A549 (cell line): ENCODE data around the gene EPS8L1. TPM values are rescaled to one million over a fixed set of nuclear protein-coding genes. Genes with fewer than 3 reads are reported as not detected.

ENCODE experiments used
- ATAC-seq, 2 experiments: fragments of 200-7000 bp in 1 of 2; fragments of >200 bp in 1 of 2; cut with Nextera tagmentation in 1 of 2; cut with Tn5 transposase in 1 of 2; 3 replicates each; pipeline versions ENCODE4 v1.8.0 to v1.9.1; 2018 to 2020; ENCODE audit warnings: mild to moderate bottlenecking in 1 of 2, moderate library complexity in 1 of 2
- CTCF ChIA-PET: fragments of 300-600 bp; sonication (Branson Sonifier 250); formaldehyde crosslinking; extraction: SDS; loops from one replicate; lab custom pipeline; 2021; ENCODE audit warnings: antibody characterized with exemption, inconsistent platforms; lab: Yijun Ruan, JAX
- POLR2A ChIA-PET: fragments of 350-600 bp; formaldehyde crosslinking; extraction: SDS; loops from one replicate; lab custom pipeline; 2021; ENCODE audit warnings: antibody characterized with exemption, inconsistent platforms; lab: Yijun Ruan, JAX
- DNase-seq, 2 experiments: peaks; one replicate each; pipeline versions ENCODE4 v3.0.0 to v3.0.0-alpha.2; 2011 to 2016; ENCODE audit warnings: low read depth in 1 of 2, low spot score in 1 of 2
- FAIRE-seq: peaks from 2 replicates; lab custom pipeline; 2011; peaks lifted over from hg19 to GRCh38; lab: Jason Lieb, UNC
- H3K27ac ChIP-seq, 2 experiments: fragments of >200 bp; sonication (Bioruptor Twin); formaldehyde crosslinking; 3 replicates each; pipeline ENCODE4 v1.5.1; 2016 to 2017
- H3K4me1 ChIP-seq: fragments of >200 bp; sonication (Bioruptor Twin); formaldehyde crosslinking; 3 replicates; pipeline ENCODE4 v1.6.1; 2016
- H3K4me2 ChIP-seq: fragments of >200 bp; sonication (Bioruptor Twin); formaldehyde crosslinking; 3 replicates; pipeline ENCODE4 v1.6.1; 2016
- H3K4me3 ChIP-seq: fragments of >200 bp; sonication (Bioruptor Twin); formaldehyde crosslinking; 3 replicates; pipeline ENCODE4 v1.5.1; 2016
- H3K9me3 ChIP-seq: fragments of >200 bp; sonication (Bioruptor Twin); formaldehyde crosslinking; 3 replicates; pipeline ENCODE4 v1.6.1; 2016
- CBX8 ChIP-seq: fragments of 200-600 bp; sonication (generic); IDR thresholded peaks from 2 replicates; pipeline ENCODE4 v1.6.1; 2016
- EHMT2 ChIP-seq: fragments of 200-600 bp; sonication (generic); IDR thresholded peaks from 2 replicates; pipeline ENCODE4 v1.6.1; 2016; ENCODE audit warnings: antibody characterized with exemption, low read depth, mild to moderate bottlenecking, moderate library complexity
- FOSL2 ChIP-seq, 2 experiments: fragments of 450-650 bp in 1 of 2; fragments of >200 bp in 1 of 2; sonication (Bioruptor Twin) in 1 of 2; formaldehyde crosslinking; IDR thresholded peaks; 2 replicates each; pipeline versions ENCODE4 v1.5.0 to v1.6.1; 2016 to 2020; ENCODE audit warnings: mild to moderate bottlenecking in 1 of 2, moderate library complexity in 1 of 2
- FOXS1 ChIP-seq: fragments of 250-450 bp; sonication (Bioruptor Pico); IDR thresholded peaks from 2 replicates; pipeline ENCODE4 v1.5.0; 2020; ENCODE audit warnings: mild to moderate bottlenecking, moderate library complexity
- HOXB5 ChIP-seq: fragments of 250-450 bp; sonication (Bioruptor Pico); IDR thresholded peaks from 2 replicates; pipeline ENCODE4 v1.5.0; 2020; ENCODE audit warnings: mild to moderate bottlenecking, moderate library complexity
- JUNB ChIP-seq: fragments of >200 bp; sonication (Bioruptor Twin); formaldehyde crosslinking; IDR thresholded peaks from 2 replicates; pipeline ENCODE4 v1.6.1; 2016
- KDM1A ChIP-seq: fragments of 200-600 bp; sonication (generic); IDR thresholded peaks from 2 replicates; pipeline ENCODE4 v1.6.1; 2016; ENCODE audit warnings: low read depth, mild to moderate bottlenecking
- MAFK ChIP-seq: fragments of 450-650 bp; IDR thresholded peaks from 2 replicates; pipeline ENCODE4 v1.6.1; 2014; ENCODE audit not compliant: partially characterized antibody
- MYC ChIP-seq: IDR thresholded peaks from 2 replicates; pipeline ENCODE4 v1.6.1; 2012; ENCODE audit warnings: mild to moderate bottlenecking, inconsistent platforms, low read length, improper control_type of control experiment, borderline replicate concordance
- NFE2L2 ChIP-seq: fragments of 150-350 bp; conservative IDR thresholded peaks from 2 replicates; pipeline ENCODE4 v1.6.1; 2014; ENCODE audit warnings: low read length
- PHF8 ChIP-seq: fragments of 200-600 bp; sonication (generic); IDR thresholded peaks from 2 replicates; pipeline ENCODE4 v1.6.1; 2016; ENCODE audit warnings: low read depth, mild to moderate bottlenecking, antibody characterized with exemption, moderate library complexity, borderline replicate concordance
- POLR2A ChIP-seq: IDR thresholded peaks from 2 replicates; pipeline ENCODE4 v1.6.1; 2012; ENCODE audit warnings: mild to moderate bottlenecking, low read length
- RARB ChIP-seq: fragments of 250-450 bp; sonication (Bioruptor Pico); IDR thresholded peaks from 2 replicates; pipeline ENCODE4 v1.8.0; 2021; ENCODE audit warnings: mild to moderate bottlenecking, moderate library complexity
- RCOR1 ChIP-seq: fragments of 150-350 bp; IDR thresholded peaks from 2 replicates; pipeline ENCODE4 v1.6.1; 2014; ENCODE audit warnings: antibody characterized with exemption, low read length, low read depth
- SMC3 ChIP-seq: fragments of >200 bp; sonication (Bioruptor Twin); formaldehyde crosslinking; IDR thresholded peaks from 3 replicates; pipeline ENCODE4 v1.6.1; 2018; ENCODE audit warnings: inconsistent platforms
- SREBF2 ChIP-seq: fragments of 450-650 bp; IDR thresholded peaks from 2 replicates; pipeline ENCODE4 v1.6.1; 2014; ENCODE audit warnings: mild to moderate bottlenecking, moderate library complexity
- ZC3H11A ChIP-seq: fragments of 450-650 bp; IDR thresholded peaks from 2 replicates; pipeline ENCODE4 v1.6.1; 2014; ENCODE audit warnings: antibody characterized with exemption, mild to moderate bottlenecking
- ZSCAN20 ChIP-seq: fragments of 250-450 bp; sonication (Bioruptor Pico); IDR thresholded peaks from 2 replicates; pipeline ENCODE4 v1.8.0; 2022; ENCODE audit warnings: mild to moderate bottlenecking, moderate library complexity
- WGBS: methylation state at CpG from one replicate; pipeline ENCODE4 v1.1.6; 2017; ENCODE audit errors: missing lambda C conversion rate; 5-methylcytosine and 5-hydroxymethylcytosine counted together
- polyA plus RNA-seq, 4 experiments: library from polyadenylated mRNA; depleted of rRNA in 3 of 4; stranded (reverse); fragments of >200 nt; fragmentation: RNase III in 1 of 4; extraction: RNeasy Plus Mini Kit Qiagen cat#74134 plus additional on column Dnase treatment in 1 of 4; gene quantifications; 2 replicates in 3 of 4; 3 replicates in 1 of 4; pipeline ENCODE4 v1.2.3, GENCODE V29; 2011 to 2017
- TF ChIP-seq, protein P1 (sequence below): IDR thresholded peaks from 2 replicates; pipeline ENCODE4 v1.6.1; 2012
- TF ChIP-seq, protein P2 (sequence below): fragments of >200 bp; sonication (Bioruptor Twin); formaldehyde crosslinking; IDR thresholded peaks from 2 replicates; pipeline ENCODE4 v1.6.1; 2016

The EPS8L1 gene
- polyA plus RNA-seq, 2 of the 4 experiments (the other 2 are of a cell fraction), result 3.7 to 3.8 TPM

DNA sequence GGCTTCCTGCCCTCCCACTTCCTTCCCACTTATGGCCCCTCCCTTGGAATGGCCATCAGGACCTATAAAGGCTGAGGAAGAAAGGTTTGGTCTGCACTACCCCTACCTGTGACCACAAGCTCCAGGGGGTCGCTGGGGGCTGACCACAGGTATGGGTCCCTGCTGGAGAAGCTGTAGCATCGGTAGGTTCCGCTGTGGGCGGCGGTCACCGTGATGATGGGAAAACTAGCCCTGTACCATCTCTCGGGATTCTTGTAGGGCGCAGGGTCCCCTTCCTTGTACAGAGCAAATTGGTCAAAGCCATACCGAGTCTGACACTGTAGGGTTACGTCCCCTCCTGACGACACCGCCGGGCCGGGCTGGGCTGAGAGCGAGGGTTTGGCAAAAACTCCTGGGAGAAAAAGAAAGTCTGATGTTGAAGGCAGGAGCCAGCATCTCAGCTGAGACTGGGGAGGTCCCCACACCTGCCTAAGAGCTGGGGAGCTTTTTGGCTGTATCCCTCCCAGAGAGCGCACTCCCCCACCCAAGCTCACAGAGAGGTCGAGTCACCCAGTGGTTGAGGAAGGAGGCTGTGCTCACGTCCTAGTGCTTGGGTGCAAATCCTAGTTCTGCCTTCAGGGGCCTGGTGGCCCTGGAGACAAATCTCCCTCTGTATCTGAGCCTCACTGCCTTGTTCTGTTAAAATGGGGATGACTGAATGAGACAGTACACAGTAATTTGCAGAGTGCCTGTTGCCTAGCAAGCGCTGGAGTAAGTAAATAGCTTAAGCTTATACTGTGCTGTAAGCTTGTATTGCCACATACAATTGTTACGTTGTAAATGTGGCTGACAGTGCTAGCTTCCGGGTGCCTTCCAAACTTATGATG is 48.0 kb upstream of the EPS8L1 start:
- ChIA-PET CTCF (interaction anchor here (0.9 kb wide), 1 partner anchor 547 kb away, joined by 3 read pairs; no protein-coding TSS in a partner anchor), POLR2A (no interaction called here)
- no peak overlapping the region for H3K27ac ChIP-seq
- no peak overlapping the region for H3K4me3 ChIP-seq
- peaks cover 8% of the 10 kb centered on the region; the same call in 1 of the 3 replicates for H3K9me3 ChIP-seq
- FAIRE-seq (no peak), DNase-seq (peak in 1 of 2 experiments; percentile 54), ATAC-seq (peak; percentile 63 to 79)
- 0 out of 3 replicates have a peak, but pooled peaks cover 5% of the 10 kb centered on the region for H3K4me1 ChIP-seq
- H3K4me2 ChIP-seq, result no peak overlapping the region
- WGBS, result 67% methylated on average over 19 of the region's 21 CpGs
- TF ChIP-seq EHMT2 (no peak), FOXS1 (CRISPR knock-in tag) (no peak), ZSCAN20 (CRISPR knock-in tag) (no peak), KDM1A (no peak), HOXB5 (CRISPR knock-in tag) (no peak), RCOR1 (no peak), CBX8 (no peak), PHF8 (no peak), MAFK (no peak), RARB (CRISPR knock-in tag) (no peak), MYC (no peak)
- TF ChIP-seq, protein P1, sequence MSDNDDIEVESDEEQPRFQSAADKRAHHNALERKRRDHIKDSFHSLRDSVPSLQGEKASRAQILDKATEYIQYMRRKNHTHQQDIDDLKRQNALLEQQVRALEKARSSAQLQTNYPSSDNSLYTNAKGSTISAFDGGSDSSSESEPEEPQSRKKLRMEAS, result no peak
- TF ChIP-seq, protein P2, sequence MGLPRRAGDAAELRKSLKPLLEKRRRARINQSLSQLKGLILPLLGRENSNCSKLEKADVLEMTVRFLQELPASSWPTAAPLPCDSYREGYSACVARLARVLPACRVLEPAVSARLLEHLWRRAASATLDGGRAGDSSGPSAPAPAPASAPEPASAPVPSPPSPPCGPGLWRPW, result no peak
- TF ChIP-seq, all 56 proteins: peak for 0

GRCh38 chr19:55028757-55029156 is 46.9 kb upstream of the EPS8L1 start:
- no peak for FAIRE-seq

DNA sequence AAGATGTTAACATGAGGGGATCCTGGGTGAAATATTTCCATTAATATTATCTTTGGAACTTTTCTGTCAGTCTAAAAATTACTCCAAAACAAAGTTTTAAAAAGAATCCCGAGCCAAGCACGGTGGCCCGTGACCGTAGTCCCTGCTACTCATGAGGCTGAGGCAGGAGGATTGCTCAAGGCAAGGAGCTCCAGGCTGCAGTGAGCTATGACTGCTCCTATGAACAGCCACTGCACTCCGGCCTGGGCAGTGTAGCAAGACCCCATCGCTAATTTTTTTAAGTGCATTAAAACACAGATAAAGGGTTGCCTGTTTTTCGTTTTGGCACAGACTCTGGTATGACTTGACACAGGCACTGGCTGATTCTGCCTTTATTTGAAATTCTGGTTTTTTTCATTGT is 44.5 kb upstream of the EPS8L1 start:
- no peak for TF ChIP-seq JUNB
- no peak for TF ChIP-seq FOSL2 (IDR thresholded peaks at IDR 0.05)
- TF ChIP-seq FOSL2 (CRISPR knock-in tag; IDR thresholded peaks at IDR 0.05), result no peak
- no peak for TF ChIP-seq FOXS1 (CRISPR knock-in tag)
- TF ChIP-seq RARB (CRISPR knock-in tag), result no peak
- TF ChIP-seq SREBF2, result no peak
- TF ChIP-seq NFE2L2, result no peak
- no peak for TF ChIP-seq POLR2A
- no peak for TF ChIP-seq ZC3H11A
- Histone ChIP-seq H3K4me3 (no peak overlapping the region), H3K27ac (no peak overlapping the region), H3K4me2 (no peak overlapping the region), H3K9me3 (no peaks in the 10 kb centered on the region), H3K4me1 (0 out of 3 replicates have a peak, but pooled peaks cover 5% of the 10 kb centered on the region)
- FAIRE-seq, result no peak
- no peak for DNase-seq
- no peak for ATAC-seq
- 76% methylated on average over 7 of the region's 7 CpGs for WGBS
- CTCF ChIA-PET, result no interaction called here
- POLR2A ChIA-PET, result no interaction called here

More at GRCh38 chr19:55028757-55029156, 46.9 kb upstream of the EPS8L1 start:
- Histone ChIP-seq H3K4me2 (no peak overlapping the region), H3K4me1 (0 out of 3 replicates have a peak, but pooled peaks cover 5% of the 10 kb centered on the region), H3K9me3 (no peaks in the 10 kb centered on the region), H3K27ac (no peak overlapping the region), H3K4me3 (no peak overlapping the region)
- DNase-seq (no peak), ATAC-seq (no peak)
- ChIA-PET CTCF (no interaction called here), POLR2A (interaction anchor here (0.6 kb wide), 1 partner anchor 51 kb away, joined by 3 read pairs; no protein-coding TSS in a partner anchor)
- 81% methylated on average over 7 of the region's 7 CpGs for WGBS
- TF ChIP-seq SMC3, result no peak
